ENCODE measurements around the gene COMMD4.
"Not testable (repeated sequence)": the region's sequence is repeated elsewhere in the genome, so short reads cannot be mapped to it uniquely, and the experiment has no call there.

Gene COMMD4

GRCh38 chr15:75333654-75334419 lies 2.0 kb upstream of the COMMD4 start:
- not testable (repeated sequence) for DNase-seq

GRCh38 chr15:75335313-75335704 lies 554 bp upstream of the COMMD4 start:
- no peak for DNase-seq

DNA sequence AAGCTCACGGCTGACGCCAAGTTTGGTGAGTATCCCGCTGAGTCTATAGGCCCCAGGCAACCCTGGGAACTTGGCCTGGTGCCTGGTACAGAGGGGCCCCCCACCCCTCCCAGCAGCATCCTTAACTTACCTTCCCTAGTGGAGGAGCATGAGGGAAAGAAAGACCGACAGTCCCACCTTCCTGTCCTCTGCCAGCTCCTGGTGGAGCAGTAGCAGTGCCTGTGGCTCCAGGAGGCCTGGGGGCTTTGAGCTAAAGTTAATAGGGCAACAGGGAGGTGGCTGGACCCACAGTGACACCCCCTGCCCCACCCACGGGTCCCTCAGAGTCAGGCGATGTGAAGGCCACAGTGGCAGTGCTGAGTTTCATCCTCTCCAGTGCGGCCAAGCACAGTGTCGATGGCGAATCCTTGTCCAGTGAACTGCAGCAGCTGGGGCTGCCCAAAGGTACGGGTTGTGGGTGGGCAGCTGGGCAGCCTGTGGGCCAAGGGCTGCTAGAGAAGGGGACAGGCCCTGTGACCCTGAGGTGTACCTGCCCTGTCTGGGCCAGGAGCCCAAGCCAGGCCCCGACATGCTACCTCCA lies 2.9 kb downstream of the COMMD4 start:
- no peak for DNase-seq

GRCh38 chr15:75339531-75340240 lies 3.8 kb downstream of the COMMD4 start:
- no peak for DNase-seq

- DNase-seq: no peak
These were observed 6.4 kb downstream of the COMMD4 start for GRCh38 chr15:75342221-75342620.

DNA sequence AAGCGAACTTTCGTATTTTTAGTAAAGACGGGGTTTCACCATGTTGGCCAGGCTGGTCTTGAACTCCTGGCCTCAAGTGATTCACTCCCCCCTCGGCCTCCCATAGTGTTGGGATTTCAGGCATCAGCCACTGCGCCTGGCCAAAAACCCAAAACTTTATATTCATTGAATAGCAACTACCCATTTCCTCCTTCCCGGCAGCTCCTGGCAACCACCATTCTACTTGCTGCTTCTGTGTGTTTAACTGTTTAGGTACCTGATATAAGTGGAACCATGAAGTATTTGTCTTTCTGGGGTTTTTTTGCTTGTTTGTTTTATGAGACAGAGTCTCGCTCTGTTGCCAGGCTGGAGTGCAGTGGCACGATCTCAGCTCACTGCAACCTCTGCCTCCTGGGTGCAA lies 8.1 kb downstream of the COMMD4 start:
- DNase-seq: not testable (repeated sequence)

DNA sequence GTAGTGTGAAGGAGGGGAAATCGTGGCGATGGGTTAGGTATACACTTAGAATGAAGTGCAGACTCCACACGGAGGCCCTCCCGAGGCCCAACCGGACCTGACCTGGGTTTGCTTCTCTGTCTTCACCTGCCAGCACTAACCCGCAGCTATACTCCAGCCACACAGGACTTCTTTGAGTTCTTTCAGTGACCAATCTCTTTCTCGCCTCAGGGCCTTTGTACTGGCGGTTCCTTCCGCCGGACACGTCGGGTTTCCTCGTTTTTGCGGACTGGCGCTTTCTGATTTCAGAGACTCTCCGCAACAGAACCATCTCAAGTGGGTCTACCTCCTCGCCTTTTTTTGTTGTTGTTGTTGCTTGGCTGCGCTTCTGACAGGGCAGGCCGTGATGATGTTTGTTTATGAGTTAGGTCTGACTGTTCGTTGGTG lies 10.9 kb downstream of the COMMD4 start, which contains the start of gene NEIL1:
Gene NEIL1, plus strand, starts transcription at position 244 of the 426 bp plus-strand sequence. CDS start 1,867 bp downstream, outside the sequence.
- DNase-seq: no peak

DNA sequence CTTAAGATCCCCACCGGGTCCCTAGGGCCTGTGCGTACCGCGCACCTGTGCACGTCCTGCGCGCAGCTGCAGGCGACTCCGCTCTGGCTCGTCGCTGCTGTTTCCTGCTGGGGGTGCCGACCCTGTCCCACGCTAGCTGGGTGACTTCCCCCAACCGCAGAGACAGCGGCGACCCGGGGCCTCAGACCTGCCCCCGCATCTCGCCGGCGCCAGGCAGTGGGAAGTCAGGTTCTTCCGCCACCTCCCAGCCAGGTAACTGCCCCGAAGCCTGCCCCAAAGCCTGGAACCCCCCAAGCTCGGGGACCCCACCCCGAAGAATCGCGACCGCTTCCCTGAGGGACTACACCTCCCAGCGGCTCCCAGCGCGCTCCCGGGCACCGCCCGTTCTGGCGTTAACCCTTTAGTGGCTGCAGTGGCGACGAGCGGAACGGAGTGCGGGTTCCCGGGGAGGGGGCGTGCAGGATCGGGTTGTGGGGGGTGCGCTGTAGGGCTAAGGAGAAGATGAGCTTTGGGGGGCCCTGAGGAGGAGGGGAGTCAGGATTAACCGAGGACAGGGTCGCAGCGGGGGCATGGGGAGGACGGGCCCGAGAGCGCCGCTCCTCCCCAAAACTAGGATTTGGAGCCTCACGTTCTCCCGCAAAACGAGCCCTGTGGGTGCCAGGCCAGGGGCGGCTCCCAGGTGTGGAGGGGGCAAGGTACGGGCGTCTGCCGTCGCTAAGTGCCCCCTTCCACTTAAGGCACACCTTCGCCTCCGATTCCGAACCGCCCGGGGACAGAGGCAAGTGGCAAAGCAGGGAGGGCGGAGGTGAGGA lies 11.6 kb downstream of the COMMD4 start:
- DNase-seq: no peak

GRCh38 chr15:75348034-75348561 lies 12.2 kb downstream of the COMMD4 start:
- DNase-seq: no peak

GRCh38 chr15:75348562-75349350 lies 12.9 kb downstream of the COMMD4 start:
- no peak for DNase-seq

GRCh38 chr15:75349351-75349669 lies 13.4 kb downstream of the COMMD4 start:
- DNase-seq: not testable (repeated sequence)

DNA sequence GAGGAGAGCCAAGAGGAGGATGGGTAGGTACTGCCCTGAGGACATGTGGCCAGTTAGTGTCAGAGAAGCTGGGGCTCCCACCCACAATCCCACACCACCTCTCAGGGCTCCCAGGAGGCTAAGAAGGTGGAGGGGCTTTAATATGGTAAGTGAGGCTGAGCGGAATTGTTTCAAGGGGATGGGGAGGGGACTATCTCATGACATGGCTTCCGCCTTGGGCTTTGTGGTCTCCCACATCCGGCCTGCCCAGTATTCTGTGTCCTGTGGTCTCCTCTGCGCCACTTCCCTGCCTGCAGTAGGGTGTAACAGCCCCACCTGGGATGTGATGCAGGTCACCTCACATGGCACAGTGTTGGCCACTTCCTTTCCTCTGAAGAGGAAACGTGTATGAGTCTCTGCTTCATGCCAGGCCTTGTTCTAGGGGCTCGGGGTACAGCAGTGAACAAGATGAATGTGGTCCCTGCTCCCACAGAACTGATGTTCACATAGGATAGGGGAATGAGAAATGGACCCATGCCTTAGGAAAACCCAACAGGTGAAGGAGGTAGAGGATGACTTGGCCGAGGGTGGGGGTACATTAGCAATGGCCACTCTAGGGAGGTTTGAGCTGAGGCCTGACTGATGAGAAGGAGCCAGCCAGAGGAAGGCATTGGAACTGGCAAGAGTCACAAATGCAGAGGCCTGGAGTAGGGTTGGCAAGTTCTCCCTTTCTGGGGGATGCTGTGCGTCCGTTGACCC lies 14.2 kb downstream of the COMMD4 start:
- DNase-seq: no peak

- no peak for DNase-seq
These were observed 14.9 kb downstream of the COMMD4 start for GRCh38 chr15:75350601-75351361.

GRCh38 chr15:75352186-75353080 lies 16.6 kb downstream of the COMMD4 start:
- DNase-seq: no peak

DNA sequence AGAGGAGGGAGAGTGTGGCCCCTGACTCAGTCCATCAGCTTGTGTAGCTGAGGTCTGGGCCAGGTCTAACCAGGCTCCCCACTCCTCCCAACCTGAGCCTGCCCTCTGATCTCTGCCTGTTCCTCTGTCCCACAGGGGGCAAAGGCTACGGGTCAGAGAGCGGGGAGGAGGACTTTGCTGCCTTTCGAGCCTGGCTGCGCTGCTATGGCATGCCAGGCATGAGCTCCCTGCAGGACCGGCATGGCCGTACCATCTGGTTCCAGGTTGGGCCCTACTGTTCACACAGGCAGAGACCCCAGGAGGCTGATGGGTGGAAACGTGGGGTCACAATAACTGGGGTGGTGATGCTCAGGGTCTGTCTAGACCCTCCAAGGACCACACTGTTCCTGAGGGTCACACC lies 17.7 kb downstream of the COMMD4 start:
- DNase-seq: no peak

DNA sequence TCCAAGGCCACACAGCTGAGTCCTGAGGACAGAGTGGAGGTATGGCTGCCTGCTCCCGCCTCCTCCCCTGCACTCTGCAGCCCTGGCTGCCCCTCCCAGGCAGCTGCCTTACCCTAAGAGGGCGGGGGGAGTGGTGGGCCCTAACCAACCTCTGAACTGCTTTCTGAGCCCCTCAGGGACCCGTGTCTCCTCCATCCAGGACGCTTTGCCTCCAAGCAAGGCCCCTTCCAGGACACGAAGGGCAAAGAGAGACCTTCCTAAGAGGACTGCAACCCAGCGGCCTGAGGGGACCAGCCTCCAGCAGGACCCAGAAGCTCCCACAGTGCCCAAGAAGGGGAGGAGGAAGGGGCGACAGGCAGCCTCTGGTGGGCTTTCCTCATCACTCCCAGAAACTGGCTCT lies 18.6 kb downstream of the COMMD4 start:
- DNase-seq: no peak

- no peak for DNase-seq
These were observed 19.5 kb downstream of the COMMD4 start for GRCh38 chr15:75355369-75355768.

- DNase-seq: no peak
These were observed 20.1 kb downstream of the COMMD4 start for GRCh38 chr15:75356006-75356405.

DNA sequence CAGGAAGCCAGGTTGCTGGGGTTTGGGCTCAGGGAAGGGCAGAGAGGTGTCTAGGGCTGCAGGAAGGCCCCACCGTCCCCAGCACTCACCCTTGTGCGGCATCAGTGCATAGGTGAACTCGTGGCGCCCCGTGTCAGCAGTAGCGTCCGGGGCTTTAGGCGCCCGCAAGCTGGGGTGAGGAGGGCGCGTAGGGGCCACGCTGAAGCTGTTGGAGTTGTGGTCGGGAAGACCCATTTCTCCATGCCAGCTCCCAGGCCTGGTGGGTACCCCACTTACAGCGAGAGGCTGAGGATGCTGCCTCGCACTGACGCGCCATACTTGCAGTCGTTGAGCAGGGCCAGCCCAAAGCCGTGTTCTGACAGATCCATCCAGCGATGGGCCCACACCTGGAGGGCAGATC lies 20.7 kb downstream of the COMMD4 start:
- no peak for DNase-seq

Measured in NCI-H1436 treated with DMSO at 0.1 percent for 48 hours (cell line).